K562 (cell line): Measurements from ENCODE around the gene COL4A1. TPM values are rescaled to one million over a fixed set of nuclear protein-coding genes. Genes with fewer than 3 reads are reported as not detected.

Source experiments
- ATAC-seq: fragments of 200-7000 bp; cut with Tn5 transposase; 3 replicates; pipeline ENCODE4 v1.9.1; 2020; ENCODE audit warnings: moderate library complexity
- BruUV-seq: library from RNA; stranded (reverse); fragments of 400-500 nt; replicated peaks from 2 replicates; lab custom pipeline; 2021; lab: Mats Ljungman, UMichigan
- CTCF ChIA-PET: fragments of 300-600 bp; formaldehyde crosslinking; extraction: SDS; loops from one replicate; lab custom pipeline; 2021; ENCODE audit warnings: low intra/inter-chr PET ratio; lab: Yijun Ruan, JAX
- POLR2A ChIA-PET: fragments of 300-600, 350-650 bp; sonication (Branson Sonifier 250); formaldehyde crosslinking; extraction: SDS; loops from one replicate; lab custom pipeline; 2021; ENCODE audit warnings: antibody characterized with exemption, inconsistent platforms; lab: Yijun Ruan, JAX
- DNase-seq, 4 experiments: peaks; one replicate each; pipeline versions ENCODE4 v3.0.0 to v3.0.0-alpha.2; 2011 to 2018; ENCODE audit warnings: low spot score in 3 of 4, mixed read lengths in 3 of 4; ENCODE audit errors: extremely low read depth in 1 of 4
- FAIRE-seq: peaks from 2 replicates; lab custom pipeline; 2011; peaks lifted over from hg19 to GRCh38; lab: Jason Lieb, UNC
- H2AFZ ChIP-seq: 2 replicates; pipeline ENCODE4 v1.6.0; 2011; ENCODE audit warnings: low read depth, low read length, control low read depth, inconsistent platforms
- H3K27ac ChIP-seq: fragments of 200-600 bp; 3 replicates; pipeline ENCODE4 v1.8.0; 2011; ENCODE audit warnings: low read depth, mild to moderate bottlenecking, control low read depth, inconsistent platforms, low read length, moderate library complexity, mixed read lengths; ENCODE audit errors: extremely low read depth
- H3K27me3 ChIP-seq, 2 experiments: fragments of 300-600 bp in 1 of 2; 2 replicates in 1 of 2; 3 replicates in 1 of 2; pipeline versions ENCODE4 v1.6.0 to v1.8.0; 2011; ENCODE audit warnings: inconsistent platforms in 2 of 2, low read length in 2 of 2, mild to moderate bottlenecking in 1 of 2, mixed read lengths in 1 of 2, moderate library complexity in 1 of 2; ENCODE audit not compliant: control insufficient read depth in 2 of 2, insufficient read depth in 2 of 2
- H3K36me3 ChIP-seq: fragments of 300-600 bp; 3 replicates; pipeline ENCODE4 v1.8.0; 2011; ENCODE audit warnings: mild to moderate bottlenecking, low read length, inconsistent platforms; ENCODE audit not compliant: control insufficient read depth, insufficient read depth
- H3K4me1 ChIP-seq, 2 experiments: fragments of 200-600 bp in 1 of 2; replicated peaks in 1 of 2; 2 replicates in 1 of 2; 3 replicates in 1 of 2; pipeline versions ENCODE4 v1.5.1 to v1.8.0; 2011; ENCODE audit warnings: inconsistent platforms in 2 of 2, low read length in 2 of 2, mild to moderate bottlenecking in 1 of 2, mixed read lengths in 1 of 2, moderate library complexity in 1 of 2; ENCODE audit not compliant: control insufficient read depth in 2 of 2, insufficient read depth in 2 of 2
- H3K4me2 ChIP-seq: 2 replicates; pipeline ENCODE4 v1.6.1; 2011; ENCODE audit warnings: low read length, control low read depth, inconsistent platforms, mixed read lengths; ENCODE audit not compliant: insufficient read depth
- H3K4me3 ChIP-seq: fragments of 200-600 bp; sonication (generic), shearing (Covaris generic); 2 replicates; pipeline ENCODE4 v1.5.1; 2016; ENCODE audit warnings: control low read depth, inconsistent platforms
- H3K79me2 ChIP-seq: fragments of 200-600 bp; 3 replicates; pipeline ENCODE4 v1.8.0; 2011; ENCODE audit warnings: low read length, inconsistent platforms; ENCODE audit not compliant: control insufficient read depth, insufficient read depth
- H3K9ac ChIP-seq, 2 experiments: 2 replicates each; pipeline versions ENCODE4 v1.6.0 to v1.6.1; 2011; ENCODE audit warnings: low read depth in 2 of 2, low read length in 2 of 2, control low read depth in 1 of 2, inconsistent platforms in 1 of 2, mild to moderate bottlenecking in 1 of 2, mixed read lengths in 1 of 2; ENCODE audit not compliant: insufficient read depth in 1 of 2
- H3K9me1 ChIP-seq: one replicate; pipeline ENCODE4 v1.6.0; 2011; ENCODE audit warnings: inconsistent platforms, mild to moderate bottlenecking, low read length, moderate library complexity; ENCODE audit not compliant: control insufficient read depth, insufficient read depth
- H3K9me3 ChIP-seq: replicated peaks from 2 replicates; pipeline ENCODE4 v1.5.1; 2011; ENCODE audit warnings: low read depth, low read length, inconsistent platforms; ENCODE audit not compliant: control insufficient read depth, insufficient read depth
- H4K20me1 ChIP-seq: replicated peaks from 2 replicates; pipeline ENCODE4 v1.6.1; 2011; ENCODE audit warnings: low read length, inconsistent platforms, mixed read lengths; ENCODE audit not compliant: control insufficient read depth, insufficient read depth
- BCOR ChIP-seq: fragments of 450-650 bp; IDR thresholded peaks from 2 replicates; pipeline ENCODE4 v1.6.1; 2016
- MAFF ChIP-seq: IDR thresholded peaks from 2 replicates; pipeline ENCODE4 v1.6.1; 2012; ENCODE audit warnings: low read length, improper control_type of control experiment
- NR1H2 ChIP-seq: sonication (generic); formaldehyde crosslinking; IDR thresholded peaks from 2 replicates; pipeline ENCODE4 v1.4.0; 2020; ENCODE audit warnings: mild to moderate bottlenecking, missing genetic modification reagents
- PHB2 ChIP-seq: fragments of 450-650 bp; IDR thresholded peaks from 2 replicates; pipeline ENCODE4 v1.6.1; 2017; ENCODE audit warnings: low read depth
- SMAD1 ChIP-seq: fragments of 150-350 bp; IDR thresholded peaks from 2 replicates; pipeline ENCODE4 v1.6.1; 2014; ENCODE audit warnings: low read length, low read depth; ENCODE audit not compliant: partially characterized antibody
- ZNF436 ChIP-seq: fragments of 250-450, 450-650 bp; sonication (Bioruptor Pico); formaldehyde crosslinking; IDR thresholded peaks from 2 replicates; pipeline ENCODE4 v1.7.0; 2020; ENCODE audit warnings: mild to moderate bottlenecking
- WGBS: fragments of 100-300 bp; shearing (Covaris generic); methylation state at CpG from one replicate; pipeline ENCODE4 v1.1.6; 2016; ENCODE audit warnings: low coverage, mixed read lengths; ENCODE audit not compliant: insufficient coverage; ENCODE audit errors: missing lambda C conversion rate; 5-methylcytosine and 5-hydroxymethylcytosine counted together
- in situ Hi-C: fragments of 300-500 bp; cut with MboI; formaldehyde crosslinking; loops from 4 replicates; pipeline ENCODE4 v1.15.0; 2018; ENCODE audit warnings: inconsistent platforms, mixed read lengths
- intact Hi-C: fragments of 100-400 bp; cut with micrococcal nuclease; formaldehyde crosslinking; loops from 2 replicates; pipeline ENCODE4 v1.14.2; 2022
- polyA plus RNA-seq, 8 experiments: library from polyadenylated mRNA; depleted of rRNA in 4 of 8; stranded (reverse) in 5 of 8; unstranded in 3 of 8; fragments of >200 nt; fragmentation: Nextera tagmentation in 2 of 8; fragmentation: Illumina TruSeq in 1 of 8; extraction: Ambion mirVana in 2 of 8; extraction: Trizol in 1 of 8; gene quantifications; 2 replicates each; pipeline versions ENCODE4 v1.2.1 to v1.2.3, GENCODE V29; 2011 to 2014; ENCODE audit warnings: inconsistent platforms in 1 of 8, missing spikeins in 1 of 8
- total RNA-seq, 7 experiments: library from RNA; depleted of rRNA in 6 of 7; stranded (reverse); fragments of >200 nt in 6 of 7; fragmentation: Illumina TruSeq in 2 of 7; extraction: Trizol in 2 of 7; gene quantifications; 2 replicates each; pipeline versions ENCODE4 v1.2.1 to v1.2.3, GENCODE V29; 2011 to 2021; ENCODE audit warnings: low replicate concordance in 1 of 7
- TF ChIP-seq, protein P1 (sequence below), 3 experiments: fragments of 200-800 bp in 1 of 3; fragments of 250-450 bp in 1 of 3; fragments of 450-650 bp in 1 of 3; sonication (Bioruptor Pico) in 1 of 3; sonication (Bioruptor generic) in 1 of 3; formaldehyde crosslinking in 1 of 3; IDR thresholded peaks; 2 replicates each; pipeline versions ENCODE4 v1.6.1 to v1.8.0; 2016 to 2022; ENCODE audit warnings: mild to moderate bottlenecking in 2 of 3, missing genetic modification characterization in 2 of 3, missing compliant biosample characterization in 1 of 3, moderate library complexity in 1 of 3
- TF ChIP-seq, protein P2 (sequence below), 2 experiments: fragments of 450-650 bp in 1 of 2; IDR thresholded peaks; 2 replicates each; pipeline ENCODE4 v1.6.1; 2011 to 2017; ENCODE audit warnings: low read depth in 2 of 2, antibody characterized with exemption in 1 of 2, borderline replicate concordance in 1 of 2, low read length in 1 of 2, mild to moderate bottlenecking in 1 of 2, mixed read lengths in 1 of 2; ENCODE audit not compliant: control insufficient read depth in 1 of 2
- TF ChIP-seq, protein P3 (sequence below): fragments of 200-800 bp; sonication (Bioruptor generic); IDR thresholded peaks from 2 replicates; pipeline ENCODE4 v1.6.1; 2017; ENCODE audit warnings: missing genetic modification characterization, missing compliant biosample characterization
- TF ChIP-seq, protein P4 (sequence below): fragments of 250-450 bp; sonication (Bioruptor Pico); IDR thresholded peaks from 2 replicates; pipeline ENCODE4 v1.5.1; 2021; ENCODE audit warnings: mild to moderate bottlenecking

COL4A1 gene
- total and polyA plus RNA-seq, 9 of the 15 experiments (the other 6 are each of a cell fraction or from before 2014, with no cell fraction given): 0.35 TPM; not detected in 8

DNA sequence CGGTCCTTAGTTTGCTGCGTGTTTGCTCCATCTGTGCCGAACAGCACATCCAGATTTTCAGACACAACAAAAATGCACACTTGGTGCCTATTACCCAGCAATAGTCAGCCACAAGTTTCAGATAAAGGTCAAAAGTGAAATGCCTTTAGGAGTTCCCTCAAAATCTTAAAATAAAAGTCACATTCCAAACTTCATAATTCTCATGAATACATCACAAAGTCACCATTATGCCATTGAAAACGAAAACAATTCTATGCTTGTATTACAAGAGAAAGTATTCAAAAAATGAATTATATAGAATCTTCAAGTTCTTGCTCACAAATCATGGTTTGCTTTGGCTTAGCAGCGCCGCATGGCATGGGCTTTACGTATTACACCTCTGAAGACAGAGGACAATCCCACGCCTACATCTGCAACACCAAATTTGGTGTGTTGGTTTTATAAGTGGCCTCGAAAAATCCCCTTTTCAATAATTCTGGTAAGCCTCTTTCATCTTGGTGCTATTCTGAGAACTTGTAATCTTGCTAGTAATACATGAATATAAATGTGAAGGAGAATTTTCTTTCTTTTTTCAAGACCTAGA lies 26.6 kb downstream of the COL4A1 start (continued):
- TF ChIP-seq, protein P1, sequence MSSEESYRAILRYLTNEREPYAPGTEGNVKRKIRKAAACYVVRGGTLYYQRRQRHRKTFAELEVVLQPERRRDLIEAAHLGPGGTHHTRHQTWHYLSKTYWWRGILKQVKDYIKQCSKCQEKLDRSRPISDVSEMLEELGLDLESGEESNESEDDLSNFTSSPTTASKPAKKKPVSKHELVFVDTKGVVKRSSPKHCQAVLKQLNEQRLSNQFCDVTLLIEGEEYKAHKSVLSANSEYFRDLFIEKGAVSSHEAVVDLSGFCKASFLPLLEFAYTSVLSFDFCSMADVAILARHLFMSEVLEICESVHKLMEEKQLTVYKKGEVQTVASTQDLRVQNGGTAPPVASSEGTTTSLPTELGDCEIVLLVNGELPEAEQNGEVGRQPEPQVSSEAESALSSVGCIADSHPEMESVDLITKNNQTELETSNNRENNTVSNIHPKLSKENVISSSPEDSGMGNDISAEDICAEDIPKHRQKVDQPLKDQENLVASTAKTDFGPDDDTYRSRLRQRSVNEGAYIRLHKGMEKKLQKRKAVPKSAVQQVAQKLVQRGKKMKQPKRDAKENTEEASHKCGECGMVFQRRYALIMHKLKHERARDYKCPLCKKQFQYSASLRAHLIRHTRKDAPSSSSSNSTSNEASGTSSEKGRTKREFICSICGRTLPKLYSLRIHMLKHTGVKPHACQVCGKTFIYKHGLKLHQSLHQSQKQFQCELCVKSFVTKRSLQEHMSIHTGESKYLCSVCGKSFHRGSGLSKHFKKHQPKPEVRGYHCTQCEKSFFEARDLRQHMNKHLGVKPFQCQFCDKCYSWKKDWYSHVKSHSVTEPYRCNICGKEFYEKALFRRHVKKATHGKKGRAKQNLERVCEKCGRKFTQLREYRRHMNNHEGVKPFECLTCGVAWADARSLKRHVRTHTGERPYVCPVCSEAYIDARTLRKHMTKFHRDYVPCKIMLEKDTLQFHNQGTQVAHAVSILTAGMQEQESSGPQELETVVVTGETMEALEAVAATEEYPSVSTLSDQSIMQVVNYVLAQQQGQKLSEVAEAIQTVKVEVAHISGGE (CRISPR knock-in tag; IDR thresholded peaks at IDR 0.05): no peak

DNA sequence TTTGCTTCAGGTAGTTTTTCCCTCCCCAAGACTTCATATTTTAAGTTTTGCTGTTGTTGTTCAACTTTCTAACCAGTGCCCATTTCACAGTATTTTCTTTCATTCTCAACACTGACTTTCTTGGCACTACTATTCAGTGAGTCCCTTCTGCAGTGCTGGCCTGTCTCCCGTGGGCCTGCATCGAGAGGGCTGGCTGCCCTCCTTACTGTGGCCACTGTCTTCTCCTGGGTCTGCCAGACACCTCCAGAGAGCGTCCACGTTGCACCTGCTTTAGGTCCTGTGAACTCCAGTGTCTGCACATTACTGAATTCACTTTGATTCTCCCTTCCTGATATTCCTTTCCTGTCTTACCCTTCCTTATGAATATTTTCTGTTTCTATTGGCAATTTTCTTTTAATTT lies 27.3 kb downstream of the COL4A1 start:
- WGBS: 2% methylated on average over 4 of the region's 4 CpGs
- TF ChIP-seq, protein P2, sequence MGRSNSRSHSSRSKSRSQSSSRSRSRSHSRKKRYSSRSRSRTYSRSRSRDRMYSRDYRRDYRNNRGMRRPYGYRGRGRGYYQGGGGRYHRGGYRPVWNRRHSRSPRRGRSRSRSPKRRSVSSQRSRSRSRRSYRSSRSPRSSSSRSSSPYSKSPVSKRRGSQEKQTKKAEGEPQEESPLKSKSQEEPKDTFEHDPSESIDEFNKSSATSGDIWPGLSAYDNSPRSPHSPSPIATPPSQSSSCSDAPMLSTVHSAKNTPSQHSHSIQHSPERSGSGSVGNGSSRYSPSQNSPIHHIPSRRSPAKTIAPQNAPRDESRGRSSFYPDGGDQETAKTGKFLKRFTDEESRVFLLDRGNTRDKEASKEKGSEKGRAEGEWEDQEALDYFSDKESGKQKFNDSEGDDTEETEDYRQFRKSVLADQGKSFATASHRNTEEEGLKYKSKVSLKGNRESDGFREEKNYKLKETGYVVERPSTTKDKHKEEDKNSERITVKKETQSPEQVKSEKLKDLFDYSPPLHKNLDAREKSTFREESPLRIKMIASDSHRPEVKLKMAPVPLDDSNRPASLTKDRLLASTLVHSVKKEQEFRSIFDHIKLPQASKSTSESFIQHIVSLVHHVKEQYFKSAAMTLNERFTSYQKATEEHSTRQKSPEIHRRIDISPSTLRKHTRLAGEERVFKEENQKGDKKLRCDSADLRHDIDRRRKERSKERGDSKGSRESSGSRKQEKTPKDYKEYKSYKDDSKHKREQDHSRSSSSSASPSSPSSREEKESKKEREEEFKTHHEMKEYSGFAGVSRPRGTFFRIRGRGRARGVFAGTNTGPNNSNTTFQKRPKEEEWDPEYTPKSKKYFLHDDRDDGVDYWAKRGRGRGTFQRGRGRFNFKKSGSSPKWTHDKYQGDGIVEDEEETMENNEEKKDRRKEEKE (IDR thresholded peaks at IDR 0.05; ENCODE audit: borderline replicate concordance in 1 of 2, control insufficient read depth in 1 of 2, low read depth in 2 of 2, low read length in 1 of 2): no peak
- TF ChIP-seq PHB2 (no peak), MAFF (no peak), BCOR (no peak), ZNF436 (CRISPR knock-in tag) (no peak), SMAD1 (no peak), NR1H2 (no peak)
- TF ChIP-seq, protein P3, sequence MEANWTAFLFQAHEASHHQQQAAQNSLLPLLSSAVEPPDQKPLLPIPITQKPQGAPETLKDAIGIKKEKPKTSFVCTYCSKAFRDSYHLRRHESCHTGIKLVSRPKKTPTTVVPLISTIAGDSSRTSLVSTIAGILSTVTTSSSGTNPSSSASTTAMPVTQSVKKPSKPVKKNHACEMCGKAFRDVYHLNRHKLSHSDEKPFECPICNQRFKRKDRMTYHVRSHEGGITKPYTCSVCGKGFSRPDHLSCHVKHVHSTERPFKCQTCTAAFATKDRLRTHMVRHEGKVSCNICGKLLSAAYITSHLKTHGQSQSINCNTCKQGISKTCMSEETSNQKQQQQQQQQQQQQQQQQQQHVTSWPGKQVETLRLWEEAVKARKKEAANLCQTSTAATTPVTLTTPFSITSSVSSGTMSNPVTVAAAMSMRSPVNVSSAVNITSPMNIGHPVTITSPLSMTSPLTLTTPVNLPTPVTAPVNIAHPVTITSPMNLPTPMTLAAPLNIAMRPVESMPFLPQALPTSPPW (CRISPR knock-in tag): no peak
- TF ChIP-seq, protein P4, sequence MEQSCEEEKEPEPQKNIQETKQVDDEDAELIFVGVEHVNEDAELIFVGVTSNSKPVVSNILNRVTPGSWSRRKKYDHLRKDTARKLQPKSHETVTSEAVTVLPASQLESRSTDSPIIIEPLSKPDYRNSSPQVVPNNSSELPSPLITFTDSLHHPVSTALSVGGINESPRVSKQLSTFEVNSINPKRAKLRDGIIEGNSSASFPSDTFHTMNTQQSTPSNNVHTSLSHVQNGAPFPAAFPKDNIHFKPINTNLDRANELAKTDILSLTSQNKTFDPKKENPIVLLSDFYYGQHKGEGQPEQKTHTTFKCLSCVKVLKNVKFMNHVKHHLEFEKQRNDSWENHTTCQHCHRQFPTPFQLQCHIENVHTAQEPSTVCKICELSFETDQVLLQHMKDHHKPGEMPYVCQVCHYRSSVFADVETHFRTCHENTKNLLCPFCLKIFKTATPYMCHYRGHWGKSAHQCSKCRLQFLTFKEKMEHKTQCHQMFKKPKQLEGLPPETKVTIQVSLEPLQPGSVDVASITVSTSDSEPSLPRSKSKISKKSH: no peak

More for the DNA sequence above, 27.3 kb downstream of the COL4A1 start:
- no TSS peak for BruUV-seq
- Histone ChIP-seq H2AFZ (no peak overlapping the region), H4K20me1 (no peaks in the 10 kb centered on the region), H3K9me3 (no peaks in the 10 kb centered on the region), H3K27ac (no peak overlapping the region), H3K4me2 (no peak overlapping the region), H3K9ac (no peak overlapping the region), H3K4me3 (no peak overlapping the region), H3K27me3 (peaks cover 0 to 3% of the 10 kb centered on the region in 2 experiments; a peak in 2 of 5 replicates), H3K79me2 (no peaks in the 10 kb centered on the region), H3K36me3 (no peaks in the 10 kb centered on the region), H3K9me1 (no peaks in the 10 kb centered on the region), H3K4me1 (no peaks in the 10 kb centered on the region)
- DNase-seq (no peak), FAIRE-seq (no peak), ATAC-seq (no peak)
- CTCF ChIA-PET: no interaction called here
- in situ Hi-C loops: no loop called here
- intact Hi-C loops: no loop called here
- POLR2A ChIA-PET: no interaction called here
